Pancreas (tissue), 10 donors: ENCODE results near the gene CDAN1. TPM values are rescaled to one million over a fixed set of nuclear protein-coding genes. Genes with fewer than 3 reads are reported as not detected.

ENCODE experiments used
- ATAC-seq, 4 donors: fragments of 200-7000 bp; cut with Tn5 transposase; one replicate each; pipeline versions ENCODE4 v1.8.0 to v1.9.1; 2020; ENCODE audit warnings: mild to moderate bottlenecking in 4 of 4, moderate library complexity in 4 of 4
- DNase-seq, 6 donors: peaks; one replicate each; pipeline ENCODE4 v3.0.0-alpha.2; 2020
- FAIRE-seq: peaks from 2 replicates; lab custom pipeline; 2012; peaks lifted over from hg19 to GRCh38; lab: Jason Lieb, UNC
- H3K27ac ChIP-seq, 4 donors: fragments of 200-600 bp; sonication (generic); 1 replicate in 3 of 4; 2 replicates in 1 of 4; pipeline versions ENCODE4 v1.5.0 to v1.8.0; 2020
- H3K27me3 ChIP-seq, 4 donors: fragments of 200-600 bp; one replicate each; pipeline ENCODE4 v1.8.0; 2021
- H3K36me3 ChIP-seq, 3 donors: fragments of 200-600 bp; sonication (generic) in 1 of 3; one replicate each; pipeline versions ENCODE4 v1.5.0 to v1.8.0; 2020 to 2021
- H3K4me1 ChIP-seq, 3 donors: fragments of 200-600 bp; one replicate each; pipeline ENCODE4 v1.8.0; 2021
- H3K4me3 ChIP-seq, 4 donors: fragments of 200-600 bp; sonication (generic) in 2 of 4; one replicate each; pipeline versions ENCODE4 v1.5.0 to v1.8.0; 2020 to 2021
- H3K9me3 ChIP-seq, 4 donors: fragments of 200-600 bp; one replicate each; pipeline ENCODE4 v1.8.0; 2021
- CTCF ChIP-seq, 4 donors: fragments of 200-600 bp; sonication (generic) in 3 of 4; IDR thresholded peaks; one replicate each; pipeline versions ENCODE4 v1.5.0 to v1.8.0; 2021; ENCODE audit warnings: antibody characterized with exemption in 4 of 4
- WGBS, 2 donors: extraction: QIAGEN DNeasy Blood & Tissue Kit; methylation state at CpG; one replicate each; pipeline ENCODE4 v1.1.7; 2013; 5-methylcytosine and 5-hydroxymethylcytosine counted together
- intact Hi-C, 3 donors: fragments of 100-400 bp; cut with DNase I; formaldehyde crosslinking; loops; one replicate each; pipeline versions ENCODE4 v1.11.1 to v1.14.2; 2022
- polyA plus RNA-seq, 2 donors: library from polyadenylated mRNA; stranded (reverse); fragments of 200-250 nt; gene quantifications; one replicate each; pipeline ENCODE4 v1.2.3, GENCODE V29; 2013
- total RNA-seq, 6 donors: library from RNA; stranded (reverse); fragmentation: NEBNext Ultra II Directional in 4 of 6; extraction: Animal tissue kit (Norgen Biotek cat#: 25700) in 4 of 6; gene quantifications; one replicate each; pipeline versions ENCODE4 v1.2.1 to v1.2.4, GENCODE V29; 2021 to 2023
- donor health status: healthy with polysubstance abuse.
- donor health status: DM: no; HTN: no; CAD: no; lungs with moderate emphysema.
- donor health status: DM: no; HTN: no; CAD: no.
- donor health status: control.
- donor health status: control.
- donor health status: Bipolar disorder and iron deficiency.
- donor health status: DM: yes; HTN: yes; CAD: no.
- donor health status: DM: no; HTN: no; CAD: no.
- donor health status: DM: no; HTN: no; CAD: no.
- donor health status: DM: yes; HTN: yes; CAD: no.

The CDAN1 gene
- total and polyA plus RNA-seq, 8 donors: 5.8 to 20.0 (median 9.3) TPM

- H3K9me3 ChIP-seq: no peaks in the 10 kb centered on the region
- no peak for TF ChIP-seq CTCF (IDR thresholded peaks at IDR 0.05)
- DNase-seq (peak in 2 of 6 donors; percentile 6 to 15), ATAC-seq (no peak), FAIRE-seq (no peak)
- 70 to 80% methylated on average over 3 of the region's 3 CpGs for WGBS, 2 donors
- H3K36me3 ChIP-seq: peaks cover 0 to 23% (median 0%) of the 10 kb centered on the region in 3 donors
- no peak overlapping the region for H3K4me3 ChIP-seq
- intact Hi-C loops: no loop called here
- H3K27ac ChIP-seq: no peak overlapping the region
- no peaks in the 10 kb centered on the region for H3K27me3 ChIP-seq
- H3K4me1 ChIP-seq: no peaks in the 10 kb centered on the region
These were observed 15.0 kb downstream of the CDAN1 start for GRCh38 chr15:42721916-42722315.

GRCh38 chr15:42721016-42721415 lies 15.9 kb downstream of the CDAN1 start:
- TF ChIP-seq CTCF (IDR thresholded peaks at IDR 0.05): no peak
- DNase-seq (peak in 1 of 6 donors; percentile 31), ATAC-seq (peak in 1 of 4 donors; percentile 39), FAIRE-seq (no peak)
- Histone ChIP-seq H3K27me3 (no peaks in the 10 kb centered on the region), H3K27ac (no peak overlapping the region), H3K4me1 (no peaks in the 10 kb centered on the region), H3K9me3 (no peaks in the 10 kb centered on the region), H3K4me3 (no peak overlapping the region), H3K36me3 (peaks cover 0 to 20% (median 0%) of the 10 kb centered on the region in 3 donors)
- WGBS, 2 donors: 75 to 80% methylated on average over 6 of the region's 6 CpGs
- intact Hi-C loops: no loop called here

GRCh38 chr15:42720071-42720470 lies 16.9 kb downstream of the CDAN1 start:
- no peak for FAIRE-seq
- H3K4me1 ChIP-seq: no peaks in the 10 kb centered on the region
- no peak for DNase-seq
- H3K9me3 ChIP-seq: no peaks in the 10 kb centered on the region
- peaks cover 0 to 10% (median 0%) of the 10 kb centered on the region in 3 donors for H3K36me3 ChIP-seq
- WGBS, 2 donors: 77% methylated on average over 3 of the region's 3 CpGs
- no peaks in the 10 kb centered on the region for H3K27me3 ChIP-seq
- H3K27ac ChIP-seq: no peak overlapping the region
- ATAC-seq: no peak
- H3K4me3 ChIP-seq: no peak overlapping the region
- intact Hi-C loops: no loop called here
- TF ChIP-seq CTCF (IDR thresholded peaks at IDR 0.05): no peak

GRCh38 chr15:42719043-42719442 lies 17.9 kb downstream of the CDAN1 start:
- ATAC-seq (no peak), FAIRE-seq (no peak), DNase-seq (no peak)
- no peak for TF ChIP-seq CTCF (IDR thresholded peaks at IDR 0.05)
- intact Hi-C loops: loop anchor here in 1 of 3 donors (10.0 kb wide), 1 partner anchor 206 kb away; the partner anchor contains the start of gene TTBK2
- H3K36me3 ChIP-seq: peaks cover 0 to 2% (median 0%) of the 10 kb centered on the region in 3 donors
- no peaks in the 10 kb centered on the region for H3K4me1 ChIP-seq
- 83 to 88% methylated on average over 6 of the region's 6 CpGs for WGBS, 2 donors
- no peak overlapping the region for H3K27ac ChIP-seq
- H3K9me3 ChIP-seq: no peaks in the 10 kb centered on the region
- no peaks in the 10 kb centered on the region for H3K27me3 ChIP-seq
- H3K4me3 ChIP-seq: no peak overlapping the region

DNA sequence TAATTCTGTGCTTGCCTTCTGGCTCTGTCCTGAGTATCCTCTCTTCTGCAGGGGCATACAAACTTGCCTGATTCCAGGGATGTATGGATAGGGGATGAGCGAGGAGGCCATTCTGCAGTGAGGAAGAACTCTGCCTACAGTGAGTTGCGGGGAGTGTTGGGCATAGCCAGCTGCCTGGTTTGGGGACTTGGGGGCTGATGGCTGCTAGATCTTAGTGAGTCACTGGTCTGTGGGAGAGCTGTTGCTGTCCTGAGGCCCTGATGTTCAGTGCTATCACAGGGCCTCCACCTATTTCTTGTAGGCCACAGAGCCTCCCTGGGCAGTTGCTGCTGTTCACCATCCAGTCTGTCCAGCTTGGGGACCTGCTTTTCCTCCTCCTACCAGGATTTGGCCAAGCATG lies 20.3 kb downstream of the CDAN1 start:
- H3K4me3 ChIP-seq: no peak overlapping the region
- no peaks in the 10 kb centered on the region for H3K27me3 ChIP-seq
- FAIRE-seq: no peak
- no peaks in the 10 kb centered on the region for H3K36me3 ChIP-seq
- no peak overlapping the region for H3K27ac ChIP-seq
- ATAC-seq: no peak
- 92 to 93% methylated on average over 2 of the region's 2 CpGs for WGBS, 2 donors
- no peaks in the 10 kb centered on the region for H3K4me1 ChIP-seq
- DNase-seq: peak in 1 of 6 donors; percentile 24
- no peaks in the 10 kb centered on the region for H3K9me3 ChIP-seq
- intact Hi-C loops: loop anchor here in 1 of 3 donors (10.0 kb wide), 1 partner anchor 208 kb away; the partner anchor contains the start of gene TTBK2
- no peak for TF ChIP-seq CTCF (IDR thresholded peaks at IDR 0.05)
